ENCODE results near the gene PDK4.
"Not testable (repeated sequence)": the region's sequence is repeated elsewhere in the genome, so short reads cannot be mapped to it uniquely, and the experiment has no call there.

The PDK4 gene

GRCh38 chr7:95604397-95604796, 8.1 kb upstream of the PDK4 start:
- not testable (repeated sequence) for DNase-seq

GRCh38 chr7:95602421-95602820, 6.1 kb upstream of the PDK4 start:
- DNase-seq, result no peak

GRCh38 chr7:95601316-95601715, 5.0 kb upstream of the PDK4 start:
- DNase-seq, result no peak

GRCh38 chr7:95599069-95599468, 2.8 kb upstream of the PDK4 start:
- DNase-seq, result no peak

- no peak for DNase-seq
Measured at GRCh38 chr7:95598511-95598910, 2.2 kb upstream of the PDK4 start.

- DNase-seq, result no peak
Measured at GRCh38 chr7:95595746-95596197, 544 bp downstream of the PDK4 start.

GRCh38 chr7:95594185-95594584, 2.1 kb downstream of the PDK4 start:
- DNase-seq, result no peak

GRCh38 chr7:95593343-95593742, 3.0 kb downstream of the PDK4 start:
- no peak for DNase-seq

GRCh38 chr7:95592570-95592969, 3.7 kb downstream of the PDK4 start:
- no peak for DNase-seq

- DNase-seq, result no peak
Measured at GRCh38 chr7:95590387-95591248, 5.7 kb downstream of the PDK4 start.

- DNase-seq, result no peak
Measured at GRCh38 chr7:95589766-95590165, 6.5 kb downstream of the PDK4 start.

GRCh38 chr7:95589031-95589430, 7.3 kb downstream of the PDK4 start:
- DNase-seq, result no peak

- no peak for DNase-seq
Measured at GRCh38 chr7:95586951-95587301, 9.4 kb downstream of the PDK4 start.

GRCh38 chr7:95585426-95585789, 10.9 kb downstream of the PDK4 start:
- DNase-seq, result no peak

- DNase-seq, result no peak
Measured at GRCh38 chr7:95584769-95585425, 11.4 kb downstream of the PDK4 start.

GRCh38 chr7:95583834-95584621, 12.3 kb downstream of the PDK4 start:
- DNase-seq, result no peak

- DNase-seq, result no peak
Measured at GRCh38 chr7:95582578-95583293, 13.6 kb downstream of the PDK4 start.

- no peak for DNase-seq
Measured at GRCh38 chr7:95581467-95581866, 14.8 kb downstream of the PDK4 start.

GRCh38 chr7:95579318-95579717, 17.0 kb downstream of the PDK4 start:
- DNase-seq, result no peak

- DNase-seq, result no peak
Measured at GRCh38 chr7:95578299-95578855, 17.9 kb downstream of the PDK4 start.

- DNase-seq, result no peak
Measured at GRCh38 chr7:95577137-95577536, 19.2 kb downstream of the PDK4 start.

- DNase-seq, result no peak
Measured at GRCh38 chr7:95569720-95570119, 26.6 kb downstream of the PDK4 start.

- no peak for DNase-seq
Measured at GRCh38 chr7:95560674-95561073, 35.6 kb downstream of the PDK4 start.

Measured in CD4-positive, alpha-beta T cell treated with Interleukin-1 beta for 1 hour (primary cell).